Measurements from ENCODE around the gene PIEZO1. TPM values are rescaled to one million over a fixed set of nuclear protein-coding genes. Genes with fewer than 3 reads are reported as not detected.

The PIEZO1 gene
- total and polyA plus RNA-seq, 9 of the 15 experiments (the other 6 are each of a cell fraction or from before 2014, with no cell fraction given) = 3.6 to 432 (median 131) TPM

DNA sequence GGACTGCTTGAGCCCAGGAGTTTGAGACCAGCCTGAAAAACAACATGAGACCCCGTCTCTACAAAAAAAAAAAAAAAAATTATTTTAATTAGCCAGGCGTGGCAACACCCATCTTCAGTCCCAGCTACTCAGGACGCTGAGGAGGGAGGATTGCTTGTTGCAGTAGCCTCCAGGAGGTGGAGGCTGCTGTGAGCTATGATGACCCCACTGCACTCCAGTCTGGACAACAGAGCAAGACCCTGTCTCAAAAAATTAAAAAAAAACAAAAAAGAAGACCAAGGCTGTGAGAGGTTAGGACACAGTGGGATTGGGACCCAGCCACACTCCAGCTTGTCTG is 97.4 kb downstream of the PIEZO1 start:
- Histone ChIP-seq H3K27me3 (ENCODE audit: control insufficient read depth in 2 of 2, insufficient read depth in 2 of 2, low read length in 2 of 2) (no peaks in the 10 kb centered on the region), H3K4me3 (no peak overlapping the region; the same call in 1 of the 2 replicates)
- TF ChIP-seq U2AF1 (optimal IDR thresholded peaks at IDR 0.05; ENCODE audit: low read depth, low read length) (no peak), ARNT (IDR thresholded peaks at IDR 0.05) (0 out of 4 replicates have a peak, but pooled peaks of 1 of the 2 experiments have one; percentile 11), RBM39 (optimal IDR thresholded peaks at IDR 0.05; ENCODE audit: low read depth, low read length) (no peak), PPARD (CRISPR knock-in tag; IDR thresholded peaks at IDR 0.05) (no peak), FOXK2 (conservative IDR thresholded peaks at IDR 0.05 in 1 of 2, IDR thresholded peaks at IDR 0.05 in 1 of 2; ENCODE audit: low read depth in 2 of 2) (no peak), NR3C1 (CRISPR knock-in tag; IDR thresholded peaks at IDR 0.05) (no peak), ZNF263 (CRISPR knock-in tag; IDR thresholded peaks at IDR 0.05; ENCODE audit: borderline replicate concordance) (0 out of 2 replicates have a peak, but pooled peaks have one; percentile 15), HOXB6 (CRISPR knock-in tag; IDR thresholded peaks at IDR 0.05; ENCODE audit: borderline replicate concordance) (no peak), KLF16 (IDR thresholded peaks at IDR 0.05) (no peak)
- TF ChIP-seq, protein P1, sequence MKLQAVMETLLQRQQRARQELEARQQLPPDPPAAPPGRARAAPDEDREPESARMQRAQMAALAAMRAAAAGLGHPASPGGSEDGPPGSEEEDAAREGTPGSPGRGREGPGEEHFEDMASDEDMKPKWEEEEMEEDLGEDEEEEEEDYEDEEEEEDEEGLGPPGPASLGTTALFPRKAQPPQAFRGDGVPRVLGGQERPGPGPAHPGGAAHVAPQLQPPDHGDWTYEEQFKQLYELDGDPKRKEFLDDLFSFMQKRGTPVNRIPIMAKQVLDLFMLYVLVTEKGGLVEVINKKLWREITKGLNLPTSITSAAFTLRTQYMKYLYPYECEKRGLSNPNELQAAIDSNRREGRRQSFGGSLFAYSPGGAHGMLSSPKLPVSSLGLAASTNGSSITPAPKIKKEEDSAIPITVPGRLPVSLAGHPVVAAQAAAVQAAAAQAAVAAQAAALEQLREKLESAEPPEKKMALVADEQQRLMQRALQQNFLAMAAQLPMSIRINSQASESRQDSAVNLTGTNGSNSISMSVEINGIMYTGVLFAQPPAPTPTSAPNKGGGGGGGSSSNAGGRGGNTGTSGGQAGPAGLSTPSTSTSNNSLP (IDR thresholded peaks at IDR 0.05; ENCODE audit: borderline replicate concordance, low read depth, low read length) = no peak
- TF ChIP-seq, protein P2, sequence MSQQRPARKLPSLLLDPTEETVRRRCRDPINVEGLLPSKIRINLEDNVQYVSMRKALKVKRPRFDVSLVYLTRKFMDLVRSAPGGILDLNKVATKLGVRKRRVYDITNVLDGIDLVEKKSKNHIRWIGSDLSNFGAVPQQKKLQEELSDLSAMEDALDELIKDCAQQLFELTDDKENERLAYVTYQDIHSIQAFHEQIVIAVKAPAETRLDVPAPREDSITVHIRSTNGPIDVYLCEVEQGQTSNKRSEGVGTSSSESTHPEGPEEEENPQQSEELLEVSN (IDR thresholded peaks at IDR 0.05; ENCODE audit: borderline replicate concordance in 1 of 2, extremely low read depth in 1 of 2, insufficient read depth in 1 of 2, insufficient read length in 1 of 2, low read depth in 1 of 2, low read length in 1 of 2, poor library complexity in 1 of 2, severe bottlenecking in 1 of 2) = no peak
- TF ChIP-seq, protein P3, sequence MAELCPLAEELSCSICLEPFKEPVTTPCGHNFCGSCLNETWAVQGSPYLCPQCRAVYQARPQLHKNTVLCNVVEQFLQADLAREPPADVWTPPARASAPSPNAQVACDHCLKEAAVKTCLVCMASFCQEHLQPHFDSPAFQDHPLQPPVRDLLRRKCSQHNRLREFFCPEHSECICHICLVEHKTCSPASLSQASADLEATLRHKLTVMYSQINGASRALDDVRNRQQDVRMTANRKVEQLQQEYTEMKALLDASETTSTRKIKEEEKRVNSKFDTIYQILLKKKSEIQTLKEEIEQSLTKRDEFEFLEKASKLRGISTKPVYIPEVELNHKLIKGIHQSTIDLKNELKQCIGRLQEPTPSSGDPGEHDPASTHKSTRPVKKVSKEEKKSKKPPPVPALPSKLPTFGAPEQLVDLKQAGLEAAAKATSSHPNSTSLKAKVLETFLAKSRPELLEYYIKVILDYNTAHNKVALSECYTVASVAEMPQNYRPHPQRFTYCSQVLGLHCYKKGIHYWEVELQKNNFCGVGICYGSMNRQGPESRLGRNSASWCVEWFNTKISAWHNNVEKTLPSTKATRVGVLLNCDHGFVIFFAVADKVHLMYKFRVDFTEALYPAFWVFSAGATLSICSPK (IDR thresholded peaks at IDR 0.05; ENCODE audit: borderline replicate concordance) = peak; percentile 39; the same call in 1 of the 2 replicates
- TF ChIP-seq, protein P4, sequence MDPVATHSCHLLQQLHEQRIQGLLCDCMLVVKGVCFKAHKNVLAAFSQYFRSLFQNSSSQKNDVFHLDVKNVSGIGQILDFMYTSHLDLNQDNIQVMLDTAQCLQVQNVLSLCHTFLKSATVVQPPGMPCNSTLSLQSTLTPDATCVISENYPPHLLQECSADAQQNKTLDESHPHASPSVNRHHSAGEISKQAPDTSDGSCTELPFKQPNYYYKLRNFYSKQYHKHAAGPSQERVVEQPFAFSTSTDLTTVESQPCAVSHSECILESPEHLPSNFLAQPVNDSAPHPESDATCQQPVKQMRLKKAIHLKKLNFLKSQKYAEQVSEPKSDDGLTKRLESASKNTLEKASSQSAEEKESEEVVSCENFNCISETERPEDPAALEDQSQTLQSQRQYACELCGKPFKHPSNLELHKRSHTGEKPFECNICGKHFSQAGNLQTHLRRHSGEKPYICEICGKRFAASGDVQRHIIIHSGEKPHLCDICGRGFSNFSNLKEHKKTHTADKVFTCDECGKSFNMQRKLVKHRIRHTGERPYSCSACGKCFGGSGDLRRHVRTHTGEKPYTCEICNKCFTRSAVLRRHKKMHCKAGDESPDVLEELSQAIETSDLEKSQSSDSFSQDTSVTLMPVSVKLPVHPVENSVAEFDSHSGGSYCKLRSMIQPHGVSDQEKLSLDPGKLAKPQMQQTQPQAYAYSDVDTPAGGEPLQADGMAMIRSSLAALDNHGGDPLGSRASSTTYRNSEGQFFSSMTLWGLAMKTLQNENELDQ (CRISPR knock-in tag; IDR thresholded peaks at IDR 0.05; ENCODE audit: borderline replicate concordance) = no peak

More for the DNA sequence above, 97.4 kb downstream of the PIEZO1 start:
- CTCF ChIA-PET (ENCODE audit: low intra/inter-chr PET ratio) = no interaction called here
- Histone ChIP-seq H3K79me2 (ENCODE audit: control insufficient read depth, insufficient read depth, low read length) (no peaks in the 10 kb centered on the region; the same call in 2 of the 3 replicates), H3K9ac (ENCODE audit: insufficient read depth in 1 of 2, low read depth in 2 of 2, low read length in 2 of 2) (peak overlapping the region; percentile 47 to 76; a peak in 2 of 4 replicates), H3K4me2 (ENCODE audit: insufficient read depth, low read length) (peak overlapping the region; percentile 74), H3K9me1 (ENCODE audit: control insufficient read depth, insufficient read depth, low read length) (no peaks in the 10 kb centered on the region), H2AFZ (ENCODE audit: low read depth, low read length) (no peak overlapping the region), H3K9me3 (replicated peaks; ENCODE audit: control insufficient read depth, insufficient read depth, low read depth, low read length) (no peaks in the 10 kb centered on the region), H3K27ac (ENCODE audit: extremely low read depth, low read depth, low read length) (peak overlapping the region; percentile 44), H4K20me1 (replicated peaks; ENCODE audit: control insufficient read depth, insufficient read depth, low read length) (no peaks in the 10 kb centered on the region; the same call in 1 of the 2 replicates), H3K4me1 (replicated peaks in 1 of 2; ENCODE audit: control insufficient read depth in 2 of 2, insufficient read depth in 2 of 2, low read length in 2 of 2) (peaks cover 45 to 78% of the 10 kb centered on the region in 2 experiments), H3K36me3 (ENCODE audit: control insufficient read depth, insufficient read depth, low read length) (no peaks in the 10 kb centered on the region)
- POLR2A ChIA-PET = interaction anchor here (0.6 to 2.1 kb wide), 10 partner anchors 13 to 117 kb away, joined by 3 to 9 read pairs (median 6); partner anchors contain the start of gene ZC3H18
- in situ Hi-C loops (cut with MboI) (no loop called here), intact Hi-C loops (cut with micrococcal nuclease) (loop anchor here (2.0 to 5.0 kb wide), 3 partner anchors 25 to 85 kb away; partner anchors contain the start of gene MVD)
- peak in 1 of 4 experiments; percentile 66 for DNase-seq (ENCODE audit: extremely low read depth in 1 of 4, low spot score in 3 of 4)
- 10% methylated on average over 2 of the region's 3 CpGs for WGBS (ENCODE audit: insufficient coverage, low coverage, missing lambda C conversion rate)
- FAIRE-seq = peak; percentile 59
- no peak for ATAC-seq
- BruUV-seq (replicated peaks) = no TSS peak
